Measurements from ENCODE around the gene EFR3B.

EFR3B gene

DNA sequence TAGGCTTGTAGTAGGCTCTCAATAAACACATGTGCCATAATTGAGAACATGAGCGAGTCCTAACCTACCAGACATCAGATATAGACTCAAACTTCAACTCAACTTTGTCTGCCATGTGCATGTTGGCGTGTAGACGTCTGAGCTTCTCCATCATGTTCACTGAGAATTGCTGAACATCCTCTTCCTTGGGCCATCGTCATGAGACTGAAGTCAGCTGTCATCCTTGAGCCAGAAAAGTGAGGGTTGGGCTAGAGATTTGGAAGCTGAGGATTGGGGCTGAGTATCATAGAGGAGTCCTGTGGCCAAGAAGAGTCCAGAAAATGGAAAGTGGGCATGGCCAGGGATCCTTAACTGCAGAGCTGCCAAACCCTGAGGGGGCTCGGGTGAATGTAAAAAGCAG lies 7.8 kb upstream of the EFR3B start:
- no peak for DNase-seq (ENCODE audit: low spot score)

DNA sequence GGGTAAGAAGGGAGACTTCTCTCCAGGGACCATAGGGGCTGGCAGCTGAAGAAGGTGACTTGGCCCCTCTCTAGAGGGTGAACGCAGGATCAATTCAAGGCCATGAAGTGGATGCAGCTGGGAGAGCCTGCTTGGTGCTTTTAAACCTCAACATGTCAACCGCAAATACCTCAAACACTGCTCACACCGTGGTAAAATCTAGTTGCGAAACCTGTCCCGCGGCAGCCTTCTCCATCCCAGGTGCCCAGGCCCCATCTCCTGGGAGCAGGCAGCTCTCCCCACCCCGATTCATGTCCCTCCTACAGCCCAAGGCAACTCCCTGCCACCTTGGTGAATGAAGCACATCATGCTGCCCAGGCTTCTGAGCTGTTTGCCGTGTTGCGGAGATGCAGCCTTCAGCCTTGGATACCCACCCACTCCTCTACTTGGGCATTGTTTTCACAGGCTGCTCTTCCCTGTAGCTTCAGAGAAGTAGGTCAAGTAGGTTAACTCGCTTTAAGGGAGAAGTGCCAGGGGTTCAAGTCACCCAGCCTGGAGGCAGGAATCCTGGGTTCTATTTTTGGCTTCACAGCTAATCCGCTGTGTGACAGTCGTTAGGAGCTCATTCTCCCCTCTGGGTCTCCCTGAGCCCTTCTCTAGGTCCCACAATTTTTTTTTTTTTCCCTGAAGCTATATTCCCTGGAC lies 6.2 kb upstream of the EFR3B start:
- peak; percentile 40 for DNase-seq (ENCODE audit: low spot score)

DNA sequence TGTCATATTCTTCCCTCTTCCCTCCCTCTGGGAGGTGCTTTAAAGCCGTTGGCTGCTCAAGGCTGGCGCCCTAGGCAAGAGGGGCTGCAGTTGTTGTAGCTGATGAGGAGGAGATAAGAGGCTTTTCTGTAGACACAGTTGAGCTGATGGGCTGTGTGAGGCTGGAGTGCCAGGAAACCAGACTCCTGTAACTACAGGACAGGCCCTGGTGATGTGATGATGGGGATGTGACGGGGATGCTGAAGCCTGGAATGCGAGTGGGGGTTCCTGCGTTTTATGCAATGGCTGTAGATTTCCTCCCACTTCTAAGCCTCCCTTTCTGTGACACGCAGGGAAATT lies 5.7 kb upstream of the EFR3B start:
- DNase-seq (ENCODE audit: low spot score) = no peak

- DNase-seq (ENCODE audit: low spot score) = no peak
These were observed 2.8 kb upstream of the EFR3B start for GRCh38 chr2:25039126-25039525.

DNA sequence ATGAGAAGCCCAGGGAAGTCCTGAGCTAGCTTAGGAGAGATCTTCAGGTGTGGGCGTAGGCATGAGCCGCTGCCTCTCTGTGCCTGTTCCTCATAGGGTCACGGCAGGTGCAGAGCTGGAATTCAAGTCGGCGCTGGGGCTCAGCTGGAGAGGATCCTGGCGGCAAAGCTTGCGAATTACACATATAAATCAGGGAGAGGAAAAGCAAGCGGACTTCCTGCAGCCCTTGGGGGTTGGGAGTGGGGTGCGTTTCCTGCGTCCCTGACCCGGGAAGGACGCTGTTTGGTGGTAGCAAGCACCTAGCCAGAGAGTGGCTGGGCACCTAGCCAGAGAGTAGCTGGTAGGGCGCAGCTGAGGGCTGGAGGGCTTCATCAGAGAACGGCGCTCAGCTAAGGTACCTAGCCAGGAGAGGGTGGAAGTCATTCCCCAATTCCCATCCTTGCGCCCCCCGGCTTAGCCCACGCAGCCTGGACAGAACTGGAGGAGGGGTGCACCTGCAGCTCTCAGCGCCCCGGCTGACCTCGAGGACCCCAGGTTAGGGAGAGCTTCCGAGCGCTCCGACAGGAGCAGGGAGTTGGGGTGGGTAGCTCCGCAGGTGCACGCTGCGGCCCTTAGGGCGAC lies 459 bp upstream of the EFR3B start:
- peak; percentile 98 for DNase-seq (ENCODE audit: low spot score)

DNA sequence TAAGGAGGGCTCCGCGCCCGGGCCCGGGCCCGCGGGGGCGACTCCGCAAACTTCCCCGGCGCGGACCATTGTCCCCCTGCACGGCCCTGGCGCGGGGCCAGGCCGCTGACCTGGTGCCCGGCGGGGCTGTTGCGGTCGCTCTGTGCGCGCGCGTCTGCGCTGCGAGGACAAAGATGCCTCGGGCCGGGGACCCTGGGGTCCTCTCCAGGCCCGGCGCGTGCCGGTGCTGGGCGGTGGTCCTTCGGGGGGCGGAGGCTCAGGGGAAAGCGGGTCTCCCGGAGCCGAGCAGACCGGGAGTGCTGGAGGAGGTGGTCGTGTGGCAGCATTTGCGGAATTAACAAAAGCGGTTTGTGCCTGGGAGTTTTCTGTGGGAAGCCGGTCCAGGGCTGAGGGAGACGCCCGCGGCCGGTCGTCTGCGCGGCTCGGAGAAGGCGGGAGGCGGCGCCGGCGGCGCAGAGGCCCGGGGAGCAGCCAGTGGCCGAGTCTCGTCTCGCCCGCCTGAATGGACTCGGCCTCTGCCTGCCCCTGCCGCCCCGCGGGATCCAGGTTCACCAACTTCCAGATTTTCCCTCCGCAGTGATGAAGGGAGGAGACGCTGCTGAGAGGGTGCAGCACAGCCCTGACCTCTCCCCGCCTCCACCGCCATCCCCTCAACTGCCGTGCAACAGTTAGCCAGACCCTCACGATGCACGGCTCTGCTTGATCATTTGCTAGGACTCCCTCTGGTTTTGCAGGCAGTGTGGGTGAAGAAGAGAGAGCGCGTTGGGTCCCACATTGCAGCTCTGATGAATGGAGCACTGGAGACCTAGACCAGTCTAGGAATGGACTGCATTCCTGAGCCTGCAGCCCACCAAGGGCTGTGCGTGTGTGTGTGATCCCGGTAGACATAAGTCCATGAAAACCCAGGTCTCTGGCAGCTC lies 705 bp downstream of the EFR3B start:
- DNase-seq (ENCODE audit: low spot score) = peak; percentile 68

- peak; percentile 58 for DNase-seq (ENCODE audit: low spot score)
These were observed 1.5 kb downstream of the EFR3B start for GRCh38 chr2:25043241-25043867.

GRCh38 chr2:25044011-25044410 lies 2.1 kb downstream of the EFR3B start:
- no peak for DNase-seq (ENCODE audit: low spot score)

- DNase-seq (ENCODE audit: low spot score) = no peak
These were observed 3.1 kb downstream of the EFR3B start for GRCh38 chr2:25044990-25045389.

DNA sequence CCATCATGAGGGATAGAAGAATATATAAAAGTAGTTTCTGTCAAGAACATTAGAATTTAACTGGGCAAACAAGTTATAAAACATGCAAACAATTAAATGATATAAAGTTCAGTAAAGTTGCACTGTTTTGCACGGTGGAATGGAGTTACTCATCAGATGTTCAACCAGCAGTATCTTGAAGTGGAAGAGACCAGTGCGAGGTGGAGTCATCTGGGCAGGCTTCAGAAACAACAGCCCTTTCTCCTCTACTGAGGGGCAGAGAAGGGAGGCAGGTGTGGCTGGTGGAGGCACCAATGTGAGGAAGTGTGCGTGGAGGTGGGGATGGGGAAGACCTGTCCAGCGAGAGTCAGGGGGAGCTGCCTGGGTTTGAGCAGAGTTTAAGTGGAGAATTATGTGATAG lies 7.5 kb downstream of the EFR3B start:
- no peak for DNase-seq (ENCODE audit: low spot score)

DNA sequence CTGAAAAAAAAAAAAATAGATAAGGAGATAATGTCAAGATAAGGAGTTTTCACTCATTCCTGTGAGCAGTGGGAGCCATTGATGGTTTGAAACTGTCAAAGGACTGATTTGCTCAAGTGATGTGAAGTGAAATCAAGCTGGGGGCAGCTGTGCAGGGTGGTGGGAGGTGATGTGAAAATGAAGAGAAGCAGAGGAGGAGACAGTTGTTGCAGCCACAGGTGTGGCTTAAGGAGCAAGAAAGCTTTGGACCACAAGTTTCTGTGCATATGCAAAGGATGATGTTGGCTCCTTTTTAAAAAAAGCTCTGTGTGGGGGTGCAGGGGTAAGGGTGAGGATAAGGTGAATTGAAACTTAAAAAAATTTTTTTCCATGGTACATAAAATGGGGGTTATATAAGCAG lies 8.3 kb downstream of the EFR3B start:
- no peak for DNase-seq (ENCODE audit: low spot score)

- DNase-seq (ENCODE audit: low spot score) = no peak
These were observed 11.2 kb downstream of the EFR3B start for GRCh38 chr2:25053041-25053440.

GRCh38 chr2:25054720-25055119 lies 12.8 kb downstream of the EFR3B start:
- DNase-seq (ENCODE audit: low spot score) = no peak

- DNase-seq (ENCODE audit: low spot score) = no peak
These were observed 13.6 kb downstream of the EFR3B start for GRCh38 chr2:25055376-25055920.

- DNase-seq (ENCODE audit: low spot score) = no peak
These were observed 14.4 kb downstream of the EFR3B start for GRCh38 chr2:25056098-25056821.

- no peak for DNase-seq (ENCODE audit: low spot score)
These were observed 20.6 kb downstream of the EFR3B start for GRCh38 chr2:25062511-25062917.

GRCh38 chr2:25063876-25064660 lies 22.2 kb downstream of the EFR3B start:
- no peak for DNase-seq (ENCODE audit: low spot score)

DNA sequence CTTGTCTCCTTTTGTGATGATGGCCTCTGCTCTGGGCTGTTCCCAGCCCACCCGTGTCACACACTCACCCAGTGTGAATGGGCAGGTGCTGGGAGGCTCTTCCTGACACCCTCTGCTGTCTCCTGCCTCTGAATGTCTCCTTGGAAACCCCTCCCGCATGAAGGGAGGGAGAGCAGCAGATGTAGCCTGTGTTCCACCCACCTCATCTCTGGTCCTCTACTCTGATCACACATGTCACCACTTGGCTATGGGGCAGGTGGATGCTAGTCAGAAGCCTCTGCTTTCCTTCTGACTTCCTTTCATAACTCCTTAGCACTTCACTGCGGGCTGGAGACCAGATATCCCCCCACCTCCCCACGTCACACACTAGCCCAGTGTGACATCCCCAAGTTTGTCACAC lies 23.9 kb downstream of the EFR3B start:
- no peak for DNase-seq (ENCODE audit: low spot score)

DNA sequence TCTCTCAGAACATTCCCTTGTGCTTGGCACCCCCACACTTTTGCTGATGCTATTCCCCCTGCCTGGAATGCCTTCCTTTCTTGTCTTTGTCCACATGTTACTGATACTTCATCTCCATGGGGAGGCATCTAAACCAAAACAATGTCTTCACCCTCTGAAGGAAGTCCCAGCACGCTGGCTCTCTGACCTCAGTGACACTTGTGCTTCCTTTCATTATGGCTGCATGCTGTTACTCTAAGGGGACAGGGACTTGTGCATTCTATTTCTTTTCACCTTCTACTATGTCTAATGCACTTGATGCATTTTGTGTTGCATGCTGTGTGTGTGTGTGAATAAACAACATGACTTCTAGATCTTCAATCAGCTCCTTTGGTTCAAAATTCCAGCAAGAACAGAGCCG lies 24.6 kb downstream of the EFR3B start:
- DNase-seq (ENCODE audit: low spot score) = no peak

GRCh38 chr2:25068217-25068616 lies 26.3 kb downstream of the EFR3B start:
- DNase-seq (ENCODE audit: low spot score) = no peak

GRCh38 chr2:25071966-25072365 lies 30.1 kb downstream of the EFR3B start:
- DNase-seq (ENCODE audit: low spot score) = no peak

All from SW480 (cell line).